Measurements from ENCODE around the gene CCND3.

- TF ChIP-seq CTCF (conservative IDR thresholded peaks at IDR 0.05; ENCODE audit: low read length) (no peak), EZH2phosphoT487 (IDR thresholded peaks at IDR 0.05; ENCODE audit: borderline replicate concordance) (no peak)
Observed at GRCh38 chr6:41895300-41896233, 46.0 kb downstream of the CCND3 start, which contains the start of gene USP49.

Data from Loucy (cell line).